ENCODE results near the gene NSUN2. TPM values are rescaled to one million over a fixed set of nuclear protein-coding genes. Genes with fewer than 3 reads are reported as not detected.
A peak's percentile ranks its signal among the peaks of the same experiment; 100 is the strongest.

NSUN2 gene
- total RNA-seq, 1 donor from 2014 or later: 30.8 TPM

DNA sequence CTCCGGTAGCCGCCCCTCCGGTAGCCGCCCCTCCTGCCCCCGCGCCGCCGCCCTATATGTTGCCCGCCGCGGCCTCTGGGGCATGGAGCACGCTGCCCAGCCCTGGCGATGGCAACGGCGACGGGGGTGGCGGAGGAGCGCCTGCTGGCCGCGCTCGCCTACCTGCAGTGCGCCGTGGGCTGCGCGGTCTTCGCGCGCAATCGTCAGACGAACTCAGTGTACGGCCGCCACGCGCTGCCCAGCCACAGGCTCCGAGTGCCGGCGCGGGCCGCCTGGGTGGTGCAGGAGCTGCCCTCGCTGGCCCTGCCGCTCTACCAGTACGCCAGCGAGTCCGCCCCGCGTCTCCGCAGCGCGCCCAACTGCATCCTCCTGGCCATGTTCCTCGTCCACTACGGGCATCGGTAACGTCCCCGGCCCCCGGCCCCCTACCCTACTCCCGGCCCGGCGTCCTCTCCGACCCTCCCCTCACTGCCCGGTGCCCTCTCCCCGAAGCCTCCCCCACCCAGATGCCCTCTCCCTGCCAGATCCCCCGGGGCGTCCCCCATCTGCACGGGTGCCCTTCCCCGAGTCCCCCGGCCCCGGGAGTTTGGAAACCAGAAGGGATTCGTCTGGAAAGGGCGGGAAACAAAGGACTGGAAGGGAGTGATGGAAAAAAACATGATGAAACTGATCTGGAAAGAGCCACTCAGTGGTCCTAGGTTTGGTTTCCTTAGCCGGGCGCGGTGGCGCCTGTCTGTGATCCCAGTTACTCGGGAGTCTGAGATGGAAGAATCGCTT is 813 bp upstream of the NSUN2 start:
- Histone ChIP-seq H3K36me3 (ENCODE audit: control insufficient read depth in 3 of 3, insufficient read depth in 3 of 3, low read length in 3 of 3) (peaks cover 11 to 22% (median 18%) of the 10 kb centered on the region in 3 donors), H3K27me3 (ENCODE audit: control insufficient read depth in 3 of 3, insufficient read depth in 3 of 3, low read length in 3 of 3) (no peaks in the 10 kb centered on the region), H3K4me1 (ENCODE audit: control insufficient read depth in 3 of 3, insufficient read depth in 3 of 3, low read length in 3 of 3) (peaks cover 18 to 23% (median 21%) of the 10 kb centered on the region in 3 donors), H3K9me3 (ENCODE audit: control insufficient read depth in 3 of 3, low read length in 3 of 3) (no peaks in the 10 kb centered on the region), H3K9ac (ENCODE audit: low read depth in 1 of 3, low read length in 3 of 3) (peak overlapping the region in 2 of 3 donors; percentile 90 to 91), H3K27ac (ENCODE audit: low read depth, low read length) (peak overlapping the region; percentile 92), H3K4me3 (ENCODE audit: low read length in 3 of 3) (peak overlapping the region; percentile 73 to 88 (median 84))

DNA sequence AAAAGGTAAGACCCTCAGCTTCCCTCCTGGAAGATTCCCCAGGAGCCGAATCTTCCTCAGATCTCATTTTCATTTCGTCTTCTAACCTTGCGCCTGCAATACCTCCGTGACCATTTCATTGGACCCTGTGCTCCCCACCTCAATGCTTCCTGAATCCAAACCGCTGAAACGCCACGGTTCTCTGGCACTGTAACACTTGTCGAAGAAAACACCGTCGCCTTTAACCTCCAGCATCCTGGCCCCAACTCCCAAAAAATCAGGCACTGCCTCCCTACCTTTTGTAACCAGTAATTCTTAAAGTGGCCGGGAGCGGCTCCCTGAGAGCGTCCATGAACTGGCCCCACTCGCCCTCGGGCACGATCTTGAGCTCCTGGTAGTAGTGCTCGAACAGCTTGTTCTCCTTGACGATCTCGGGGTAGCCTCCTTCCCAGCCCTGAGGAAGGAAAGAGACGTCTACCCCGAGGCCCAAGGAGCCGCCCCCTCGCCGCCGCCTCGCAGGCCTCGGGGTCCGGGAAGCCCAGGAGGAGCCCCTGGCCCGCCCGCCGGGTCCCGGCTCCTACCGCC is 438 bp downstream of the NSUN2 start:
- Histone ChIP-seq H3K9ac (ENCODE audit: low read depth in 1 of 3, low read length in 3 of 3) (peak overlapping the region; percentile 90 to 91 (median 90)), H3K9me3 (ENCODE audit: control insufficient read depth in 3 of 3, low read length in 3 of 3) (no peaks in the 10 kb centered on the region), H3K27ac (ENCODE audit: low read depth, low read length) (peak overlapping the region; percentile 92), H3K4me1 (ENCODE audit: control insufficient read depth in 3 of 3, insufficient read depth in 3 of 3, low read length in 3 of 3) (peaks cover 18 to 23% (median 21%) of the 10 kb centered on the region in 3 donors), H3K27me3 (ENCODE audit: control insufficient read depth in 3 of 3, insufficient read depth in 3 of 3, low read length in 3 of 3) (no peaks in the 10 kb centered on the region), H3K36me3 (ENCODE audit: control insufficient read depth in 3 of 3, insufficient read depth in 3 of 3, low read length in 3 of 3) (peaks cover 18 to 22% (median 19%) of the 10 kb centered on the region in 3 donors), H3K4me3 (ENCODE audit: low read length in 3 of 3) (peak overlapping the region; percentile 84 to 95 (median 88))

DNA sequence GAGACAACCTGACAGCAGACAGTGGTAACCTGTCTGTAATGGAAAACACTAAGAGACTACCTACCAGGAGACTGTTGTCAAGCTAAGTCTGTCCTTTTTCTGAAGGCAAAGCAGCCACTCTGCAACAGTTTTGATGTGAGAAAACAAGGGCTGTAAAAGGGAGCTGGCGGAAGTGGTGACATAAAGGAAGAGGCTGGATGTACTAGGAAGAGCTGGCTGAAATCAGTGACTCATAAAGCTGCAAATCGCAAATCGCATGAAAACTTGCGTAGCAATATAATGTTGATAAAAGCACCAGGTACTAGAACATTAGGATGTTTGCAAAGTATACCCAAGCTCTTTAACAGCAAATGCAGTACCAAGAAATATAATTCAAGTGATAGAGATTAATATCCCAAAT is 1.4 kb downstream of the NSUN2 start:
- peaks cover 18 to 22% (median 21%) of the 10 kb centered on the region in 3 donors for H3K4me1 ChIP-seq (ENCODE audit: control insufficient read depth in 3 of 3, insufficient read depth in 3 of 3, low read length in 3 of 3)
- H3K9ac ChIP-seq (ENCODE audit: low read depth in 1 of 3, low read length in 3 of 3): no peak overlapping the region
- no peaks in the 10 kb centered on the region for H3K9me3 ChIP-seq (ENCODE audit: control insufficient read depth in 3 of 3, low read length in 3 of 3)
- peaks cover 22 to 30% (median 22%) of the 10 kb centered on the region in 3 donors for H3K36me3 ChIP-seq (ENCODE audit: control insufficient read depth in 3 of 3, insufficient read depth in 3 of 3, low read length in 3 of 3)
- H3K27me3 ChIP-seq (ENCODE audit: control insufficient read depth in 3 of 3, insufficient read depth in 3 of 3, low read length in 3 of 3): no peaks in the 10 kb centered on the region
- no peak overlapping the region for H3K4me3 ChIP-seq (ENCODE audit: low read length in 3 of 3)
- no peak overlapping the region for H3K27ac ChIP-seq (ENCODE audit: low read depth, low read length)

DNA sequence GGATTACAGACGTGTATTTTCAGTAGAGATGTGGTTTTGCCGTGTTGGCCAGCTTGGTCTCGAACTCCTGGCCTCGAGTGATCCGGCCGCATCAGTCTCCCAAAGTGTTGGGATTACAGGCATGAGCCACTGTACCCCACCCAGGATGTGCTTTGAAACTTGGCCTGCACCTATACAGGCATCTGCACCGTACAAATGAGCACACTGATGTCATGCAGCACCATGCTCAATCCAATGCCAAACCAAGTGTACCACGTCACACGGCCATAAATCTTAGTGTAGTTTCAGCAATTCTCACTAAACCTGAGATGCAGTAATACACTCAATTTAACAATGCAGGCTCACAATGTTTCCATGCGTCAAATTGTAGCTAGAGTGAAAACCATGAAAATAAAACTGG is 6.3 kb downstream of the NSUN2 start:
- Histone ChIP-seq H3K9ac (ENCODE audit: low read depth in 1 of 3, low read length in 3 of 3) (no peak overlapping the region), H3K9me3 (ENCODE audit: control insufficient read depth in 3 of 3, low read length in 3 of 3) (no peaks in the 10 kb centered on the region), H3K4me3 (ENCODE audit: low read length in 3 of 3) (no peak overlapping the region), H3K36me3 (ENCODE audit: control insufficient read depth in 3 of 3, insufficient read depth in 3 of 3, low read length in 3 of 3) (peaks cover 43 to 65% (median 53%) of the 10 kb centered on the region in 3 donors), H3K27me3 (ENCODE audit: control insufficient read depth in 3 of 3, insufficient read depth in 3 of 3, low read length in 3 of 3) (no peaks in the 10 kb centered on the region), H3K4me1 (ENCODE audit: control insufficient read depth in 3 of 3, insufficient read depth in 3 of 3, low read length in 3 of 3) (peaks cover 4 to 6% (median 5%) of the 10 kb centered on the region in 3 donors), H3K27ac (ENCODE audit: low read depth, low read length) (no peak overlapping the region)

DNA sequence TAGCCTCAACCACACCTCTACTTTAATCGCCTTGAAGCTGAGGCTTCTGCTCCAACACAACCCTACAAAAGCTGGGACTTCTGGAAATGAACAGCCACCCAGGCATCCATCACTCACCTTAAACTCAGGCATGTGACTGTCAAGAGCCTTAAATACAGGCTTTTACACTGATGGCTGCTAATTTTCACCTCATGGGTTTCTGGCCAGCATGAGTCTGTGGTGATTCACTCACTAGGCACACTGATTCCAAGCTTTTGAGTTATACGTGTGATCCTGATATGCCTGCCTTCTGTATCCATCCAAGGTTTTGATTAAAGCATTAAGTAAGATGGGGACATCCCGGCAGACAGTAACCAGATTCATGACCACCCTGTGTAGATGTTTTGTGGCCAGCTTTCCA is 8.9 kb downstream of the NSUN2 start:
- peaks cover 47 to 64% (median 54%) of the 10 kb centered on the region in 3 donors for H3K36me3 ChIP-seq (ENCODE audit: control insufficient read depth in 3 of 3, insufficient read depth in 3 of 3, low read length in 3 of 3)
- no peak overlapping the region for H3K9ac ChIP-seq (ENCODE audit: low read depth in 1 of 3, low read length in 3 of 3)
- no peak overlapping the region for H3K4me3 ChIP-seq (ENCODE audit: low read length in 3 of 3)
- H3K27ac ChIP-seq (ENCODE audit: low read depth, low read length): no peak overlapping the region
- no peaks in the 10 kb centered on the region for H3K9me3 ChIP-seq (ENCODE audit: control insufficient read depth in 3 of 3, low read length in 3 of 3)
- H3K4me1 ChIP-seq (ENCODE audit: control insufficient read depth in 3 of 3, insufficient read depth in 3 of 3, low read length in 3 of 3): no peaks in the 10 kb centered on the region
- no peaks in the 10 kb centered on the region for H3K27me3 ChIP-seq (ENCODE audit: control insufficient read depth in 3 of 3, insufficient read depth in 3 of 3, low read length in 3 of 3)

DNA sequence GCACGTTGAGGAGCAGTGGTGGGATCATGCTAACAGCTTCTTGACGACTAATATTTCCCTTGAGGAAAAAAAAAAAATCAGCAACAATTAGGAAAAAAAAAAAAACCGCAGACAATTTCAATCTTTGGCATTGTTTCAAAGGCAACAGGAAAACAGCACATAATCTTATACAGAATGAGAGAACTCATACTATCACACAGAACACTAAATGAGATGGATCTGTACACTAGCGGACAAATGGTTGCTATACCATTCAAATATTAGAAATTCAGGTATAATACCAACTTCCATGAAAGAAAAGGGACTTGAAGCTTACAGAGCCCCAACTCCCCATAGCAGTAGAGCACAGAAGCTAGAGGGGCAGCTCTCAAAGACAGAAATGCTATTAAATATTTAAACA is 9.6 kb downstream of the NSUN2 start:
- Histone ChIP-seq H3K4me1 (ENCODE audit: control insufficient read depth in 3 of 3, insufficient read depth in 3 of 3, low read length in 3 of 3) (no peaks in the 10 kb centered on the region), H3K27me3 (ENCODE audit: control insufficient read depth in 3 of 3, insufficient read depth in 3 of 3, low read length in 3 of 3) (no peaks in the 10 kb centered on the region), H3K4me3 (ENCODE audit: low read length in 3 of 3) (no peak overlapping the region), H3K9ac (ENCODE audit: low read depth in 1 of 3, low read length in 3 of 3) (no peak overlapping the region), H3K27ac (ENCODE audit: low read depth, low read length) (no peak overlapping the region), H3K9me3 (ENCODE audit: control insufficient read depth in 3 of 3, low read length in 3 of 3) (no peaks in the 10 kb centered on the region), H3K36me3 (ENCODE audit: control insufficient read depth in 3 of 3, insufficient read depth in 3 of 3, low read length in 3 of 3) (peaks cover 46 to 66% (median 57%) of the 10 kb centered on the region in 3 donors)

DNA sequence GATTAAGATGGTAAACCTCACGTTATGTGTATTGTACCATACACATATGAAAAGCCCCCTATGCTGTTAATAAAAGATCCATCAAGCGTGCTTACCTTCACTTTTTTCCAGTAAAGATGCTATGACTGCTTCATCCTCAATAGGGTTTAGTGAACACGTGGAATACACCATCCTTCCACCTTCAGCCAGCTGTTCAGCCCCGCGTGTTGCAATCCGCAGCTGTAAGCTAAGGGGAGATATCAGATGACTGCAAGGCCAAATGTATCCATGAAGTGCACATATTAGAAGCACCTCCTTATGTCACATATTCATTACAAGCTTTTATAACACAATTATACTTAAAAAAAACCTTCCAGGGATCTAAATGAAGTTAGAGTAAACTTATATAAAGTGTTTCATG is 16.2 kb downstream of the NSUN2 start:
- Histone ChIP-seq H3K4me1 (ENCODE audit: control insufficient read depth in 3 of 3, insufficient read depth in 3 of 3, low read length in 3 of 3) (peaks cover 0 to 9% (median 0%) of the 10 kb centered on the region in 3 donors), H3K9me3 (ENCODE audit: control insufficient read depth in 3 of 3, low read length in 3 of 3) (no peaks in the 10 kb centered on the region), H3K27ac (ENCODE audit: low read depth, low read length) (no peak overlapping the region), H3K9ac (ENCODE audit: low read depth in 1 of 3, low read length in 3 of 3) (no peak overlapping the region), H3K36me3 (ENCODE audit: control insufficient read depth in 3 of 3, insufficient read depth in 3 of 3, low read length in 3 of 3) (peaks cover 51 to 71% (median 68%) of the 10 kb centered on the region in 3 donors), H3K27me3 (ENCODE audit: control insufficient read depth in 3 of 3, insufficient read depth in 3 of 3, low read length in 3 of 3) (no peaks in the 10 kb centered on the region), H3K4me3 (ENCODE audit: low read length in 3 of 3) (no peak overlapping the region)

DNA sequence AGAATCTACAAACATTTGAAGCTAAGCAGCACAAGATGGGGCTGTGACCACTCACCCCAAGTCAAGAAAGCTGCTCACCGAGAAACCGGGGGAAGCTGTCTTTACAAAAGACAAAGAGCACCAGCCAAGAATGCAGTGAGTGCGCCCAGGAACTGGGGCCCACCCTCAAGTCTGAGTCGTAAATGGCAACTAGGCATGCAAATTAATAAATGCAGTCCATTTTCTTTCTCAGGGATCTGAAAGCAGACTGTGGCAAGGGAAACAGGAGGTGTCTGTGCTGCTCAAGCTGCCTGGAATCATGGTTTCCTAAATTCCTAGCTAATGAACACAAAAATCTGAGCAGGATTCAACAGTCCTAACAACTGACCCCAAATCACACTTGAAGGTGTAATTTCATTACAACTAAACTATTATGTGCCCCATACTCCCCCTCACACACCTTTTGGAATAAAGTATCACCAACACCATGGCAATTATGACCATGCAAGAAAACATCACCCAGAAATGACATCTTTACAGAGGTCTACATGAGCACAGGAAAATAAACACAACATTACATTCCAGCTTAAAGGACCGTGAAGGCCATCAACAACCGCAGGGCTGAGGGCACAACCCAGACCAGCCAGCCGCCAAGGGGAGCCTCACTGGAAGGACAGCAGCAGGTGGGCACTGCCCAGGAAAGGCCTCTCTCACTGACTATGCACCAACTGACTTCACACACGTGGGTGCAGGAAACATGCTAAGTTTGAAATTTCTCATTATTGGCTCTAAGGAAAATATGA is 17.6 kb downstream of the NSUN2 start:
- no peak overlapping the region for H3K4me3 ChIP-seq (ENCODE audit: low read length in 3 of 3)
- H3K4me1 ChIP-seq (ENCODE audit: control insufficient read depth in 3 of 3, insufficient read depth in 3 of 3, low read length in 3 of 3): peaks cover 0 to 9% (median 0%) of the 10 kb centered on the region in 3 donors
- no peaks in the 10 kb centered on the region for H3K9me3 ChIP-seq (ENCODE audit: control insufficient read depth in 3 of 3, low read length in 3 of 3)
- H3K9ac ChIP-seq (ENCODE audit: low read depth in 1 of 3, low read length in 3 of 3): peak overlapping the region in 1 of 3 donors; percentile 23
- peak overlapping the region; percentile 31 for H3K27ac ChIP-seq (ENCODE audit: low read depth, low read length)
- H3K27me3 ChIP-seq (ENCODE audit: control insufficient read depth in 3 of 3, insufficient read depth in 3 of 3, low read length in 3 of 3): no peaks in the 10 kb centered on the region
- peaks cover 50 to 76% (median 69%) of the 10 kb centered on the region in 3 donors for H3K36me3 ChIP-seq (ENCODE audit: control insufficient read depth in 3 of 3, insufficient read depth in 3 of 3, low read length in 3 of 3)

DNA sequence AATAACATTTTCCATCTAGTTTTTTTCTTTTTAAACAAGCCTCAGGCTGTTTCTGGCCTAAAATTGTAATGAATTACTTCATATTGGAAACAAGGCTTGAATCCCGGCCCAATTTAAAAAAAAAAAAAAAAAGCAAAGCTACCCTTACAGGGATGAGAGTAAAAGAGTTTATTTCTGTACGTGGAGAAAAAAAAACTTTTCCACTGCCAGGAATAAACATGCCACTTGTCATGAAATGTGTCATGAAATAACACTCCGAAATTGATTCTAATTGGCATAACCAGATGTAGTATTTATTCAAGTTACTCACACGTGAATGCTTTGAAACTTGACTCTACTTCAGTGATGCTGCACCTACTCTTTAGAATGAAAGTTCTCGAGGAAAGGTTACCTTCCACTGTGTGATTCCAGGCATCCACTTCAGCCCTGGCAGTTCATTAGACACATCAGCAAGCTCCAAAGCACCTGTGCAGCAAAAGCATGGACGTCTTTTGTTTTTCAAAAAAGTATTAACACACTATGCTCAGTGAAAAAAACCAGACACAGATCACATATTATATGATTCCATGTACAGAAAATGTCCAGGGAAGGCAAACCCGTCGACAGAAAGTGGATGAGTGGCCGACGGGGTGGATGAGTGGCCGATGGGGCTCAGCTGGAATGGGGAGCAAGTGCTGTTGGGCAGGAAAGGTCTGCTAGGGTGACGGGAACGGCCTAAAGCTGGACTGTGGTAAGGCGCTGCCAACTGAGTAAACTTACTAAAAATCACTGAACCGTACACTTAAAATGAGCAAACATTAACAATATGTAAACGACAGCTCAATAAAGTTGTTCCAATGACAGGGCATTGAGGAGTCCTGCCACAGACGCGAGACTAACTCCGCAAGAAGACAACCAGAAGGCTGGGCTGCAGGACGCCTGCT is 21.2 kb downstream of the NSUN2 start:
- peaks cover 60 to 82% (median 67%) of the 10 kb centered on the region in 3 donors for H3K36me3 ChIP-seq (ENCODE audit: control insufficient read depth in 3 of 3, insufficient read depth in 3 of 3, low read length in 3 of 3)
- no peaks in the 10 kb centered on the region for H3K27me3 ChIP-seq (ENCODE audit: control insufficient read depth in 3 of 3, insufficient read depth in 3 of 3, low read length in 3 of 3)

More for the DNA sequence above, 21.2 kb downstream of the NSUN2 start:
- Histone ChIP-seq H3K4me3 (ENCODE audit: low read length in 3 of 3) (no peak overlapping the region), H3K4me1 (ENCODE audit: control insufficient read depth in 3 of 3, insufficient read depth in 3 of 3, low read length in 3 of 3) (peaks cover 0 to 9% (median 0%) of the 10 kb centered on the region in 3 donors), H3K9me3 (ENCODE audit: control insufficient read depth in 3 of 3, low read length in 3 of 3) (no peaks in the 10 kb centered on the region), H3K9ac (ENCODE audit: low read depth in 1 of 3, low read length in 3 of 3) (no peak overlapping the region), H3K27ac (ENCODE audit: low read depth, low read length) (no peak overlapping the region)

Measured in skeletal muscle tissue (tissue), 4 donors.